HCT116 (cell line): ENCODE results near the gene MAS1.

ENCODE experiments used
- CTCF ChIP-seq, 3 experiments: fragments of 200-600 bp in 1 of 3; sonication (generic) in 1 of 3; IDR thresholded peaks in 2 of 3; conservative IDR thresholded peaks in 1 of 3; 2 replicates each; pipeline ENCODE4 v1.5.1; 2012 to 2017; ENCODE audit warnings: low read depth in 2 of 3, low read length in 2 of 3, antibody characterized with exemption in 1 of 3, borderline replicate concordance in 1 of 3, control low read depth in 1 of 3, mild to moderate bottlenecking in 1 of 3, mixed read lengths in 1 of 3, mixed run types in 1 of 3, moderate library complexity in 1 of 3; ENCODE audit not compliant: insufficient read depth in 1 of 3
- EZH2 ChIP-seq: fragments of 200-600 bp; sonication (generic); IDR thresholded peaks from 2 replicates; pipeline ENCODE4 v1.6.1; 2017; ENCODE audit warnings: antibody characterized with exemption, mixed run types
- EZH2phosphoT487 ChIP-seq: fragments of 200-600 bp; IDR thresholded peaks from 2 replicates; pipeline ENCODE4 v1.6.1; 2018; ENCODE audit warnings: antibody characterized with exemption, borderline replicate concordance
- JUND ChIP-seq: IDR thresholded peaks from 2 replicates; pipeline ENCODE4 v1.6.1; 2012
- POLR2A ChIP-seq: IDR thresholded peaks from 2 replicates; pipeline ENCODE4 v1.7.0; 2011; ENCODE audit warnings: borderline replicate concordance; ENCODE audit not compliant: insufficient read depth, insufficient read length; ENCODE audit errors: extremely low read depth
- REST ChIP-seq: IDR thresholded peaks from 2 replicates; pipeline ENCODE4 v1.6.1; 2012; ENCODE audit warnings: low read depth
- TF ChIP-seq, protein P1 (sequence below): IDR thresholded peaks from 2 replicates; pipeline ENCODE4 v1.6.1; 2012
- TF ChIP-seq, protein P2 (sequence below): IDR thresholded peaks from 2 replicates; pipeline ENCODE4 v1.6.1; 2012

- TF ChIP-seq, protein P1, sequence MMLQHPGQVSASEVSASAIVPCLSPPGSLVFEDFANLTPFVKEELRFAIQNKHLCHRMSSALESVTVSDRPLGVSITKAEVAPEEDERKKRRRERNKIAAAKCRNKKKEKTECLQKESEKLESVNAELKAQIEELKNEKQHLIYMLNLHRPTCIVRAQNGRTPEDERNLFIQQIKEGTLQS, result no peak
- TF ChIP-seq EZH2phosphoT487 (no peak), POLR2A (no peak), EZH2 (no peak), JUND (no peak), CTCF (IDR thresholded peaks at IDR 0.05 in 2 of 3, conservative IDR thresholded peaks at IDR 0.05 in 1 of 3; ENCODE audit: borderline replicate concordance in 1 of 3, insufficient read depth in 1 of 3, low read depth in 2 of 3, low read length in 2 of 3) (no peak), REST (no peak)
- TF ChIP-seq, protein P2, sequence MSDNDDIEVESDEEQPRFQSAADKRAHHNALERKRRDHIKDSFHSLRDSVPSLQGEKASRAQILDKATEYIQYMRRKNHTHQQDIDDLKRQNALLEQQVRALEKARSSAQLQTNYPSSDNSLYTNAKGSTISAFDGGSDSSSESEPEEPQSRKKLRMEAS, result no peak
Observed at GRCh38 chr6:159914565-159914923, 23.8 kb downstream of the MAS1 start.
